ENCODE measurements around the gene TSPAN11.

Gene TSPAN11

DNA sequence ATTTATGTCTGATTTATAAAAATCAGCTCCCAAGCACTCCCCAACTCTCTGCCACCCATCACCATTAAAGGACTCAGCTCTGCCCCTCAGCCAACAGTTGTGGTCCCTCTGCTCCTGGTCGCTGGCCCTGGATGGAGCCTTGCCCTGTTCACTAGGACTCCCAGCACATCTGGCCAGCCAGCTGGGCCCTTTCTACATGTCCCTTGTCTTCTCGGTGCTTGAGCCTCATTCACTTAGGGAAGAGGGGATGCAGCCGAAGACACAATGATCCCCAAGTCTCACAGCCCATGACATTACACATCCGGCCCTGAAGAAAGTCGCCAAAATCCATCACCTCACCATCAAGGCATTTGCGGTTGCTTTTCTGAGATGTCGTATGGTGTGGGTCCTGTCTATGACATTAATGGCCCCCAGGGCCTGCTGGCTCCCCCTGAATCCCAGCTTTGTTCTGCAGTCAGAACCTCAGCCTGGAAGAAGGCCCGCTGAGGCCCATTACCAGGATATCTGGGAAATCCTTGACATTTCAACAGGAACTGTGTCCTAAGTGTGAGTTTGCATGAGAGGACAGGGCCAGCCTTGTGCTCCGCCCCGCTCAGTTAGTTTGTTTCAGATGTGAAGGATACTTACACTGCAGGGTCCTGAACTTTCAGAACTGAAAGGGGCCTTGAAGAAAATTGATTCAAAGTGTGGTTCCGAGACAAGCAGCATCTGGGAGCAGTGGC lies 19.1 kb downstream of the TSPAN11 start:
- no peak for DNase-seq
- no peaks in the 10 kb centered on the region for H3K9me3 ChIP-seq
- no peak overlapping the region for H3K4me3 ChIP-seq (ENCODE audit: low read depth, low read length)
- no peaks in the 10 kb centered on the region for H3K36me3 ChIP-seq
- H3K4me1 ChIP-seq: no peaks in the 10 kb centered on the region
- TF ChIP-seq, protein P1, sequence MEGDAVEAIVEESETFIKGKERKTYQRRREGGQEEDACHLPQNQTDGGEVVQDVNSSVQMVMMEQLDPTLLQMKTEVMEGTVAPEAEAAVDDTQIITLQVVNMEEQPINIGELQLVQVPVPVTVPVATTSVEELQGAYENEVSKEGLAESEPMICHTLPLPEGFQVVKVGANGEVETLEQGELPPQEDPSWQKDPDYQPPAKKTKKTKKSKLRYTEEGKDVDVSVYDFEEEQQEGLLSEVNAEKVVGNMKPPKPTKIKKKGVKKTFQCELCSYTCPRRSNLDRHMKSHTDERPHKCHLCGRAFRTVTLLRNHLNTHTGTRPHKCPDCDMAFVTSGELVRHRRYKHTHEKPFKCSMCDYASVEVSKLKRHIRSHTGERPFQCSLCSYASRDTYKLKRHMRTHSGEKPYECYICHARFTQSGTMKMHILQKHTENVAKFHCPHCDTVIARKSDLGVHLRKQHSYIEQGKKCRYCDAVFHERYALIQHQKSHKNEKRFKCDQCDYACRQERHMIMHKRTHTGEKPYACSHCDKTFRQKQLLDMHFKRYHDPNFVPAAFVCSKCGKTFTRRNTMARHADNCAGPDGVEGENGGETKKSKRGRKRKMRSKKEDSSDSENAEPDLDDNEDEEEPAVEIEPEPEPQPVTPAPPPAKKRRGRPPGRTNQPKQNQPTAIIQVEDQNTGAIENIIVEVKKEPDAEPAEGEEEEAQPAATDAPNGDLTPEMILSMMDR (IDR thresholded peaks at IDR 0.05; ENCODE audit: low read depth, low read length): no peak
- H3K27me3 ChIP-seq: no peaks in the 10 kb centered on the region

DNA sequence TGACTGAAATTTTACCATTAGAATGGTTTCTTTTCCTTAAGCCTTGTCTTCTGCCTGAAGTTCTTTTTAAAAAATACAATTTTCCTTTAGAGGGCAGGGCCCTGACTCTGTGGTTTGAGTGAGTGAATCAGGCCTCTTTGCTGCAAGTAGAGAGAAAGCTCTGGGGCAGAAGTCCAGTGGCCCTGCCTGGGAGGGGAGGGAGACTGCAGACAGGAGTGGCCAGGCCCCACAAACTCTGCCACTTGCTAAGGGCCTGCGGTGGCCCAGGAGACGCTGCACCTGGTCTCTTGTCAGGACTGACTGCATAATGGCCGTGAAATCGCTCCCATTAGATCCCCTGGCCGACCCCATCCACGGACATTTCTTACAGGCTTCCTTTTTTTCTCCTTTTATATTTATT lies 25.5 kb downstream of the TSPAN11 start:
- Histone ChIP-seq H3K27me3 (no peaks in the 10 kb centered on the region), H3K4me3 (ENCODE audit: low read depth, low read length) (no peak overlapping the region), H3K9me3 (no peaks in the 10 kb centered on the region), H3K4me1 (no peaks in the 10 kb centered on the region), H3K36me3 (no peaks in the 10 kb centered on the region)
- TF ChIP-seq, protein P1 (IDR thresholded peaks at IDR 0.05; ENCODE audit: low read depth, low read length): no peak
- no peak for DNase-seq

DNA sequence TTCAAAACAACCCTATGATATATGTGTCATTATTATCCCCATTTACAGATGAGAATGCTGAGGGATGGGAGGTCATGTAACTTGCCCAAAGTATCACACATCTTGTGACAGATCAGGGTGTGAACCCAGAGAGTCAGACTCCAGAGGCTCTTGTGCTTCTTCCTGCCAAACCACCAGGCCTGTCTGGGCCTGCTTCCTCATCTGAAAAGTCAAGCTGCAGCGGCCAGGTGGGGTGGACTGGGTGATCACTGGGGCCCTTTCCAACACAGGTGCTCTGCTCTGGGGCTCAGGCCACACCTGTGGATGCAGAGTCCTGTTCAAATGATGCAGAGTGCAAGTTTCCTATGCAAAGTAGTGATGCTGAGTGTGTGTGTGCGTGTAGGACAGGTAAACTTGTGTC lies 26.7 kb downstream of the TSPAN11 start:
- TF ChIP-seq, protein P1 (IDR thresholded peaks at IDR 0.05; ENCODE audit: low read depth, low read length): no peak

DNA sequence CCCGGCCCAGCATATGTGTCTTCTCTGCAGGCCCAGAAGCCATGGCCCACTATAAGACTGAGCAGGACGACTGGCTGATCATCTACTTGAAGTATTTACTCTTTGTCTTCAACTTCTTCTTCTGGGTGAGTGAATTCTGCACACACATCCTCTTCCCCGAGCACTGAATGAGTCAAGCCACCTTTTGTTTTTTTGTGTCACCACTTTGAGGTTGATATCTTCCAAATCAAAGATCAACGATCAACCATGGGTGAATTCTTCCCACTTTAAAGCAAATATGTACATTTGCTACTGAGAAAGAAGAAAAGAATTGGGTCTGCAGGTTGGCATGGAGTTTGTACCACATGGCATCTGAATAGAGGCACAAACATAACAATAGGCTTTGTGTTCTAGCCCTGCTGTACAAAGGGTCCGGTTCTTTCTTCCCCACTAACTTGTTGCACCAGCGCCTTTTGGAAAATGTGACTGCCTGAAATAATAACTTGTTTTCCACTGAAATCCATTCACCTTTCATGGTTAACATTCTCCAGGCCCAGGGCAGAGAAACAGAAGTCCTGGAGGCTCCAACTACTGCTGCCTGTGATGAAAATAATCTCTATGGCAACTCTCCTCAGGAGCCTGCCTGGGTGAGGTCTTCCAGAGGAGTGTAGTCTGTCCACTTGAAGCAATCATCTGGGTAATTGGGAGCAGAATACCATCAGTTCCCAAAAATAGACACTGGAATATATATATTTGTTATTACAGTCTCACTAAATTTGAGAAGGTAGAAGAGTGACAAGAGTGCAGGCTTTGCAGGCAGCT lies 27.6 kb downstream of the TSPAN11 start:
- Histone ChIP-seq H3K9me3 (no peaks in the 10 kb centered on the region), H3K4me1 (no peaks in the 10 kb centered on the region), H3K36me3 (no peaks in the 10 kb centered on the region), H3K4me3 (ENCODE audit: low read depth, low read length) (no peak overlapping the region), H3K27me3 (no peaks in the 10 kb centered on the region)
- TF ChIP-seq, protein P1 (IDR thresholded peaks at IDR 0.05; ENCODE audit: low read depth, low read length): no peak
- DNase-seq: no peak

More for the DNA sequence above, 26.7 kb downstream of the TSPAN11 start:
- H3K9me3 ChIP-seq: no peaks in the 10 kb centered on the region
- H3K36me3 ChIP-seq: no peaks in the 10 kb centered on the region
- no peak for DNase-seq
- H3K4me3 ChIP-seq (ENCODE audit: low read depth, low read length): no peak overlapping the region
- no peaks in the 10 kb centered on the region for H3K27me3 ChIP-seq
- H3K4me1 ChIP-seq: no peaks in the 10 kb centered on the region

DNA sequence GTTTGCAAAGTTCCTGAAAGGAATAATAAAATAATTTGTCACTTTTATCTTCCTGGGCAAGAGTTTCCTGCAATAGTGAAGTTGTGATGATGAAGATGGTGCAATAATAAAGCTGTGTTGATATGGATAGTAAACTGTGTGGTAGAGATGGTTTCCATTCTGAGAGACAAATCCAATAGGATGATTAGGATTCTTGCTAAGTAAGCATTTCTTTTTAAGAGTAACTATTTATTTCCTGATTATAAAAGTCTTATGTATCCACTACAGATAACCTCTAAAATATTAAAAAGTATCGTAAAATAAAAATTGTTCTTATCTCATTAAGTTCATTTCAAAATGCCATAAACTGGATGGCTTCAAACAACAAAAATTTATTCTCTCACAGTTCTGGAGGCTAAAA lies 28.7 kb downstream of the TSPAN11 start:
- TF ChIP-seq, protein P1 (IDR thresholded peaks at IDR 0.05; ENCODE audit: low read depth, low read length): no peak
- H3K36me3 ChIP-seq: no peaks in the 10 kb centered on the region
- DNase-seq: no peak
- no peaks in the 10 kb centered on the region for H3K27me3 ChIP-seq
- no peaks in the 10 kb centered on the region for H3K9me3 ChIP-seq
- no peak overlapping the region for H3K4me3 ChIP-seq (ENCODE audit: low read depth, low read length)
- H3K4me1 ChIP-seq: no peaks in the 10 kb centered on the region

Measured in BE2C (cell line).